ENCODE data around the gene XKRX.

XKRX gene

DNA sequence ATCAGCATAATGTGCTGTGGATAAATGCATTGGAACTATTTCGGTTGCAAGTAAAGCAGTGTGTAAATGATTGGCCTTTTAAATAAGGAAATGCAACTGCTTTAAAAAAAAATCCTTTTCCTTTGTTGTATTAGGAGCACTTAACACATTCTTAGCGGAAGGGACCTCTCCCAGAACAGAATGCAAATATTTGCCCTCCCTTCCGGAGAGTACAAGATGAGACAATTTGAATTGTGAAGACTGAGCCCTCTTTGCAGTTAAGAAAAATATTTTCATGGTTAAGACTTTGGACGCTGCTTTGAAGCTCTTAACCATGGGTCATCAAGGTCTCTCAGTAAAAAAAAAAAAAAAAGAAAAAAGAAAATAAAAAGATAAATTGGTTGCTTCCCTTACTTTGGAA, 45.1 kb downstream of the XKRX start:
- DNase-seq, result no peak

GRCh38 chrX:100880368-100880767, 48.3 kb downstream of the XKRX start:
- DNase-seq, result no peak

- no peak for DNase-seq
These were observed 54.4 kb downstream of the XKRX start, which contains the start of gene NOX1 for GRCh38 chrX:100874325-100874724. Gene NOX1 (minus strand): TSS chrX:100874359. CDS start chrX:100874139, 220 bp downstream.

DNA sequence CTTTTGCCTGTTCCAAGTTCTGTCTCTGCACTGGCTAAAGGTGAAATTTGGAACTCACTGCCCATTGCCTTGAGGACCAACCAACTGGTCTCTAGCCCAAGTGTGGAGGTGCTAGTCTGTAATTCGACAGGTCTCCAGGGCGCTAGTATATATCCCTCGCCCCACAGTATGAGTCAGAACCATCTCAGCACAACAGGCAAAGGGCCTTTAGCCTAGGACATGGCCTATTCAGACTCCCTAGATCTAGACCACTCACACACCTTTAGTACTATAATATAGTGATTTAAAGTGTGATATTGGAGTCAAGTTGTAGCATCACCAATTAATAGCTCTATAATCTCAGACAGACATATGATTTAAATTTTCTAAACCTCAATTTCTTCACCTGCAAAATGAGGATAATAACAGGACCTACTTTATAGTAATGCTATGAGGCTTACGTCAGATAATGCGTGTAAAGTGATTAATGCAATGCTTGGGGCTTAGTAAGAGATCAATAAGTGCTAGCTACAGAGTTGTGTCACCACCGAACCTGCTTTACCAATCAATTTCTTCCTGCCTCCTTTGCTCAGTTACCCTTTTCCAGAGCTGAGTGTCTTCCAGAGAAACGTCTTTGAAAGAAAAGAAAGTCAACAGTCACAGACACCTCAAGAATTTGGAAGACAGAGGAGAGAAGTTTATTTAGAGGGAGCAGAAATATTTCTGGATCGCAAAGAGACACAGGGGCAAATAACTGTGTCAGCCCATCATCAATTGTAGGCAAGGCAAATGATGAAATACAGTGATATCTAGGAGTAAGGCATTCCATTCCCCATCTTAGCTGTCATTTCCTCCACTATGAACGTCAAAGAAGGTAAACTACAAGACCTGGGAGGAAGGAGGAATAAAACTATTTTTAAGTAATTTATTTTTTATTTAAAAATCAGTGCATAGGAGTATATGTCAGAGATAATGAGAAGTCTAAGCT, 56.8 kb downstream of the XKRX start:
- no peak for DNase-seq

DNA sequence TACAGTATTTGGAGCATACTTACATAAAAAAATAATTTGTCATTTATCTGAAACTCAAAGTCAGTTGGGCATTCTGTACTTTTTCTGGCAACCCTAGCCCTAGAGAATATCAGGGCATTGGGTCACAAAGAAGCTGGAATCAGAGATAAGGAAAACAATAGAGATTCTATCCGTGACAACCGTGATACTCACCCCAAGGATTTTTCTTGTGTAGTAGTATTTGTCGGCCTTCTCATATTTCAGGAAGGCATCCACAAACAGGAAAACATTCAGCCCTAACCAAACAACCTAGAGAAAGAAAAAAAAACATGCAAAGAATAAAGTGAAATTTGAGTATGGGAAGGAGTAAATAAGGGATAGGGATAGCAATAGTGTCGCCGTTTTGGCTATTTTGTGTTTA, 58.2 kb downstream of the XKRX start:
- DNase-seq, result no peak

DNA sequence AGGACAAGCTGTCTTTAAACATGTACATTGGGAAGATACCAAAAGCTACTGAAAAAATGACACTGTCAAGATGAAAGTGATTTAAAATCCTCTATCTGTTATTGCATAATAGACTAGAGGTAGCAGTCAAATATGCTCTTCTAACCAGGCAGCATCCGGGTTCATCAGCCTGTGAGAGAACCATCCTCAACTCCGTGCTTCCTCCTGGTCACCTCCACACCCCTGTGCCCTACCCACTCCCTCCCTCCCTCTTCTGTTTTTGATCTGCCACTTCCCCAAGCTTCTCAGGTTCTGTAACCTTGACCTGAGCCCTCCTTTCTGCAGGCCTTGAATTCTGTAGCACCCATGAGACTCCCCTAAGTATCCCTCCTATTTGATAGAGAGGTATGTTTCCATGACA, 60.4 kb downstream of the XKRX start:
- DNase-seq, result no peak

- DNase-seq, result no peak
These were observed 63.9 kb downstream of the XKRX start for GRCh38 chrX:100864657-100865391.
